ENCODE data around the gene C9.

Gene C9

GRCh38 chr5:39355324-39355723 lies 9.0 kb downstream of the C9 start (continued):
- TF ChIP-seq INSM2 (tag by site-specific recombination; IDR thresholded peaks at IDR 0.05) (no peak), ZNF513 (tag by site-specific recombination; IDR thresholded peaks at IDR 0.05) (no peak), ZNF311 (tag by site-specific recombination; IDR thresholded peaks at IDR 0.05; ENCODE audit: borderline replicate concordance) (no peak), ZNF488 (tag by site-specific recombination; IDR thresholded peaks at IDR 0.05) (no peak), SP7 (tag by site-specific recombination; IDR thresholded peaks at IDR 0.05) (no peak)

- Histone ChIP-seq H3K27ac (ENCODE audit: extremely low read depth, low read depth, low read length) (no peak overlapping the region), H3K9me3 (ENCODE audit: control insufficient read depth, insufficient read depth, low read depth, low read length) (no peaks in the 10 kb centered on the region; the same call in 1 of the 2 replicates), H3K4me3 (ENCODE audit: low read depth, low read length) (no peak overlapping the region), H3K4me1 (ENCODE audit: control insufficient read depth, insufficient read depth, low read length) (no peaks in the 10 kb centered on the region), H3K36me3 (ENCODE audit: control insufficient read depth in 2 of 2, insufficient read depth in 1 of 2, low read length in 2 of 2) (no peaks in the 10 kb centered on the region)
- CTCF ChIA-PET = interaction anchor here (0.8 to 1.6 kb wide), 2 partner anchors 22 to 136 kb away, joined by 4 read pairs; no protein-coding TSS in a partner anchor
- no peak for TF ChIP-seq SETDB1 (IDR thresholded peaks at IDR 0.05; ENCODE audit: insufficient read length, low read length)
- no peak for TF ChIP-seq TCF7L2 (IDR thresholded peaks at IDR 0.05; ENCODE audit: borderline replicate concordance, low read depth, low read length)
- TF ChIP-seq ZFP3 (tag by site-specific recombination; IDR thresholded peaks at IDR 0.05; ENCODE audit: low read depth) = no peak
- TF ChIP-seq ZNF184 (tag by site-specific recombination; IDR thresholded peaks at IDR 0.05) = no peak
- no peak for TF ChIP-seq YY2 (tag by site-specific recombination; IDR thresholded peaks at IDR 0.05)
- TF ChIP-seq ZNF155 (tag by site-specific recombination; IDR thresholded peaks at IDR 0.05) = no peak
- POLR2A ChIA-PET = interaction anchor here (0.6 kb wide), 1 partner anchor 19 kb away, joined by 4 read pairs; no protein-coding TSS in a partner anchor
These were observed 10.4 kb downstream of the C9 start for GRCh38 chr5:39353717-39354399.

- CTCF ChIA-PET = interaction anchor here (0.6 to 1.6 kb wide), 2 partner anchors 23 to 205 kb away, joined by 3 to 4 read pairs; no protein-coding TSS in a partner anchor
- TF ChIP-seq ZNF449 (tag by site-specific recombination; IDR thresholded peaks at IDR 0.05) (no peak), SP3 (tag by site-specific recombination; IDR thresholded peaks at IDR 0.05) (no peak), ZNF621 (tag by site-specific recombination; IDR thresholded peaks at IDR 0.05) (no peak), ZNF114 (tag by site-specific recombination; IDR thresholded peaks at IDR 0.05) (no peak), MYNN (tag by site-specific recombination; IDR thresholded peaks at IDR 0.05; ENCODE audit: borderline replicate concordance) (no peak), ZNF558 (tag by site-specific recombination; IDR thresholded peaks at IDR 0.05) (no peak), ZNF501 (tag by site-specific recombination; IDR thresholded peaks at IDR 0.05) (no peak), ZFP41 (tag by site-specific recombination; IDR thresholded peaks at IDR 0.05; ENCODE audit: borderline replicate concordance) (no peak), ZNF555 (tag by site-specific recombination; conservative IDR thresholded peaks at IDR 0.05) (no peak)
- Histone ChIP-seq H3K4me1 (ENCODE audit: control insufficient read depth, insufficient read depth, low read length) (no peaks in the 10 kb centered on the region), H3K9me3 (ENCODE audit: control insufficient read depth, insufficient read depth, low read depth, low read length) (no peaks in the 10 kb centered on the region; the same call in 1 of the 2 replicates), H3K27ac (ENCODE audit: extremely low read depth, low read depth, low read length) (no peak overlapping the region), H3K36me3 (ENCODE audit: control insufficient read depth in 2 of 2, insufficient read depth in 1 of 2, low read length in 2 of 2) (no peaks in the 10 kb centered on the region), H3K4me3 (ENCODE audit: low read depth, low read length) (no peak overlapping the region)
- POLR2A ChIA-PET = no interaction called here
These were observed 11.3 kb downstream of the C9 start for GRCh38 chr5:39352951-39353350.

Data from HEK293 (cell line).